Coronary artery (tissue), 2 donors: ENCODE measurements around the gene OR10G8.

Experiments
- DNase-seq: peaks from one replicate; pipeline ENCODE4 v3.0.0-alpha.2; 2017; ENCODE audit warnings: low spot score
- H3K27ac ChIP-seq, 2 donors: fragments of 200-600 bp; sonication (generic); one replicate each; pipeline ENCODE4 v1.5.1; 2016 to 2019
- H3K4me3 ChIP-seq: fragments of 200-600 bp; sonication (generic); 2 replicates; pipeline ENCODE4 v1.5.1; 2016; ENCODE audit warnings: mild to moderate bottlenecking, moderate library complexity
- TF ChIP-seq, protein P1 (sequence below): fragments of 200-600 bp; sonication (generic); IDR thresholded peaks from one replicate; pipeline ENCODE4 v1.5.1; 2019; ENCODE audit warnings: antibody characterized with exemption

The OR10G8 gene

GRCh38 chr11:124069429-124070401 is 43.1 kb downstream of the OR10G8 start:
- Histone ChIP-seq H3K27ac (no peak overlapping the region), H3K4me3 (peak overlapping the region; percentile 43)
- TF ChIP-seq, protein P1, sequence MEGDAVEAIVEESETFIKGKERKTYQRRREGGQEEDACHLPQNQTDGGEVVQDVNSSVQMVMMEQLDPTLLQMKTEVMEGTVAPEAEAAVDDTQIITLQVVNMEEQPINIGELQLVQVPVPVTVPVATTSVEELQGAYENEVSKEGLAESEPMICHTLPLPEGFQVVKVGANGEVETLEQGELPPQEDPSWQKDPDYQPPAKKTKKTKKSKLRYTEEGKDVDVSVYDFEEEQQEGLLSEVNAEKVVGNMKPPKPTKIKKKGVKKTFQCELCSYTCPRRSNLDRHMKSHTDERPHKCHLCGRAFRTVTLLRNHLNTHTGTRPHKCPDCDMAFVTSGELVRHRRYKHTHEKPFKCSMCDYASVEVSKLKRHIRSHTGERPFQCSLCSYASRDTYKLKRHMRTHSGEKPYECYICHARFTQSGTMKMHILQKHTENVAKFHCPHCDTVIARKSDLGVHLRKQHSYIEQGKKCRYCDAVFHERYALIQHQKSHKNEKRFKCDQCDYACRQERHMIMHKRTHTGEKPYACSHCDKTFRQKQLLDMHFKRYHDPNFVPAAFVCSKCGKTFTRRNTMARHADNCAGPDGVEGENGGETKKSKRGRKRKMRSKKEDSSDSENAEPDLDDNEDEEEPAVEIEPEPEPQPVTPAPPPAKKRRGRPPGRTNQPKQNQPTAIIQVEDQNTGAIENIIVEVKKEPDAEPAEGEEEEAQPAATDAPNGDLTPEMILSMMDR = no peak
- no peak for DNase-seq

GRCh38 chr11:124070915-124071622 is 44.5 kb downstream of the OR10G8 start:
- no peak for DNase-seq
- no peak overlapping the region for H3K4me3 ChIP-seq
- no peak overlapping the region for H3K27ac ChIP-seq
- TF ChIP-seq, protein P1 = peak; percentile 46

GRCh38 chr11:124071623-124071948 is 45.0 kb downstream of the OR10G8 start:
- TF ChIP-seq, protein P1 = peak; percentile 4
- H3K4me3 ChIP-seq = no peak overlapping the region

GRCh38 chr11:124072147-124072546 is 45.5 kb downstream of the OR10G8 start:
- Histone ChIP-seq H3K4me3 (no peak overlapping the region), H3K27ac (no peak overlapping the region)
- TF ChIP-seq, protein P1 = no peak
- DNase-seq = no peak

More at GRCh38 chr11:124071623-124071948, 45.0 kb downstream of the OR10G8 start:
- DNase-seq = no peak
- H3K27ac ChIP-seq = no peak overlapping the region

- H3K4me3 ChIP-seq = no peak overlapping the region
- DNase-seq = no peak
- H3K27ac ChIP-seq = no peak overlapping the region
- TF ChIP-seq, protein P1 = no peak
Measured at GRCh38 chr11:124074554-124074953, 48.0 kb downstream of the OR10G8 start.

DNA sequence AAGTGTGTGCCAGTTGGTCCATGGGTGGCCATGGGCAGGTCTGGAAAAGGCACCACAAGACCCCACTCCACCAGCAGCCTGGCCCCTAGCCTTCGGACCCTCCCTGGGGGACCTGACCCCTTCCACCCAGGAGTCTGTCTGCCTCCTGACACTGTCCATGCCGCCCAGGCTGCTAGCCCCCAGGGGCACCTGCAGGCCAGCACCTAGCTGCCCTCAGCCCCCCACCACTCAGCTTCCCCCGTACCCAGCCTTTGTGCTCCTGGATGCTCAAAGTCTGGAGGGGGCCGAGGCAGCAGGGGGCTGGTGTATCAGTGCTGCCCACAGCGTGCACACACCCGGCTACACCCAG is 48.9 kb downstream of the OR10G8 start:
- TF ChIP-seq, protein P1 = no peak
- no peak for DNase-seq
- H3K4me3 ChIP-seq = peak overlapping the region; percentile 71
- H3K27ac ChIP-seq = no peak overlapping the region
